ENCODE results near the gene TNP1.

TNP1 gene

DNA sequence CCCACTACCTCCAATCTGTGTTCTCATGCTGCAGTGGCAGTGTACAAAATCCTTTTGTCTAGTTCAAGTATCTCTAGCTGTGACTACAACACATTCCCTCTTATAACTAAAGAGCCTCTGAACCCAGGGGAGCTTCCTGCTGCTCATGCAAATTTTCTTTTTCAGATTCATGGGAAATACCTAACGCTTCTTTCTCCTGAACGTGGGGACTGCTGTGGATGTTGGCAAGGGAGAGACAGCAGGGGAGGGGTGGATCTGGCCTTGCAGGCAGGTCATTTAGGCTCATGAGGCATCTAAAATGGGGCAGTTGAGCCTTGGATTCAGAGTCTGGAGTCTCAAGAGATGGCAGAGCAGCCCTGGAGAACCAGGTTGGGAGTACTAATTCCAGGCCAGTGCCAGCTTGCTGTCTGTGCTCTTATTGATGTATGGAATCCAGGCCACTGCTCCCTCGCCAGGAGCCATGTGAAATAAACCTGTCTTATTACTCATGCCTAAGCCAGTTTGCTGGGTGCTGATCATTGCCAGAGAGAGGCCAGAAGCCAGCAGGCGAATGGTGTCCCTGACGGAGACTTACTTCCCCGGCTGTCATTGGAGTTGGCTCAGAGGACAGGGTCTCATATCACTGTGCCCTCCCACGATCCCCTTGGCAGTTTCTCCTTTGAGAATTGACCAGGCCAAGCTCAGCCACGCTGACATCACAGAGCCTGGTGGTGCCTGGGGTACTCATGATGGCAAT lies 29.2 kb upstream of the TNP1 start:
- POLR2A ChIA-PET: no interaction called here
- no peaks in the 10 kb centered on the region for H3K9me3 ChIP-seq (ENCODE audit: control insufficient read depth, insufficient read depth, low read depth, low read length)
- CTCF ChIA-PET: no interaction called here
- TF ChIP-seq REPIN1 (tag by site-specific recombination; IDR thresholded peaks at IDR 0.05; ENCODE audit: low read depth) (no peak), ZNF610 (tag by site-specific recombination; IDR thresholded peaks at IDR 0.05; ENCODE audit: borderline replicate concordance) (no peak), ZBTB17 (tag by site-specific recombination; IDR thresholded peaks at IDR 0.05) (no peak), ZNF404 (tag by site-specific recombination; IDR thresholded peaks at IDR 0.05) (no peak), ZNF132 (tag by site-specific recombination; IDR thresholded peaks at IDR 0.05; ENCODE audit: borderline replicate concordance) (no peak), ZBTB48 (tag by site-specific recombination; IDR thresholded peaks at IDR 0.05) (no peak), ZNF266 (tag by site-specific recombination; IDR thresholded peaks at IDR 0.05; ENCODE audit: low read depth) (no peak)
- TF ChIP-seq, protein P1, sequence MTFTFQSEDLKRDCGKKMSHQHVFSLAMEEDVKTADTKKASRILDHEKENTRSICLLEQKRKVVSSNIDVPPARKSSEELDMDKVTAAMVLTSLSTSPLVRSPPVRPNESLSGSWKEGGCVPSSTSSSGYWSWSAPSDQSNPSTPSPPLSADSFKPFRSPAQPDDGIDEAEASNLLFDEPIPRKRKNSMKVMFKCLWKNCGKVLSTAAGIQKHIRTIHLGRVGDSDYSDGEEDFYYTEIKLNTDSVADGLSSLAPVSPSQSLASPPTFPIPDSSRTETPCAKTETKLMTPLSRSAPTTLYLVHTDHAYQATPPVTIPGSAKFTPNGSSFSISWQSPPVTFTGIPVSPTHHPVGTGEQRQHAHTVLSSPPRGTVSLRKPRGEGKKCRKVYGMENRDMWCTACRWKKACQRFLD (tag by site-specific recombination; IDR thresholded peaks at IDR 0.05): no peak
- TF ChIP-seq, protein P2, sequence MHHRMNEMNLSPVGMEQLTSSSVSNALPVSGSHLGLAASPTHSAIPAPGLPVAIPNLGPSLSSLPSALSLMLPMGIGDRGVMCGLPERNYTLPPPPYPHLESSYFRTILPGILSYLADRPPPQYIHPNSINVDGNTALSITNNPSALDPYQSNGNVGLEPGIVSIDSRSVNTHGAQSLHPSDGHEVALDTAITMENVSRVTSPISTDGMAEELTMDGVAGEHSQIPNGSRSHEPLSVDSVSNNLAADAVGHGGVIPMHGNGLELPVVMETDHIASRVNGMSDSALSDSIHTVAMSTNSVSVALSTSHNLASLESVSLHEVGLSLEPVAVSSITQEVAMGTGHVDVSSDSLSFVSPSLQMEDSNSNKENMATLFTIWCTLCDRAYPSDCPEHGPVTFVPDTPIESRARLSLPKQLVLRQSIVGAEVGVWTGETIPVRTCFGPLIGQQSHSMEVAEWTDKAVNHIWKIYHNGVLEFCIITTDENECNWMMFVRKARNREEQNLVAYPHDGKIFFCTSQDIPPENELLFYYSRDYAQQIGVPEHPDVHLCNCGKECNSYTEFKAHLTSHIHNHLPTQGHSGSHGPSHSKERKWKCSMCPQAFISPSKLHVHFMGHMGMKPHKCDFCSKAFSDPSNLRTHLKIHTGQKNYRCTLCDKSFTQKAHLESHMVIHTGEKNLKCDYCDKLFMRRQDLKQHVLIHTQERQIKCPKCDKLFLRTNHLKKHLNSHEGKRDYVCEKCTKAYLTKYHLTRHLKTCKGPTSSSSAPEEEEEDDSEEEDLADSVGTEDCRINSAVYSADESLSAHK (tag by site-specific recombination; IDR thresholded peaks at IDR 0.05): no peak
- no peak overlapping the region for H3K4me3 ChIP-seq (ENCODE audit: low read depth, low read length)
- H3K4me1 ChIP-seq (ENCODE audit: control insufficient read depth, insufficient read depth, low read length): no peaks in the 10 kb centered on the region
- H3K27ac ChIP-seq (ENCODE audit: extremely low read depth, low read depth, low read length): no peak overlapping the region
- no peaks in the 10 kb centered on the region for H3K36me3 ChIP-seq (ENCODE audit: control insufficient read depth in 2 of 2, insufficient read depth in 1 of 2, low read length in 2 of 2)

DNA sequence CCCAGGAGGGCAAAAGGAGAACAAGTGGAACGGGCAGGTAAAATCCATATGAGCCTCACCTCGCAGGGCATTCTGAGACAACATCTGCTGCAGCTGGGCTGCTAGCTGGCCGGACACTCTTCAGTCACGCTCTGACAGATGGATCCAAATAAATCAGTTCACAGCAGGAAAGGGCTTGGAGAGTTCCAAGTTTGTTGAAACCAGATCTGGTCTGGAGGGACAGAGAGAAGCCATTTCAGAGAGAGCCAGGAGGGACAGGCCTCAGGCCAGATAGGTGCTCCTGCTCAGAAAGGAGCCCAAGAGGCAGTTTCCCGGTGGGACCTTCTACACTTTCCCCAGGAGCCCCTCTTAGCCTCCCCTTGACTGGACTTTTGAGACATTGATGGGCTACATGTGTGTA lies 28.2 kb upstream of the TNP1 start:
- CTCF ChIA-PET: no interaction called here
- Histone ChIP-seq H3K4me1 (ENCODE audit: control insufficient read depth, insufficient read depth, low read length) (no peaks in the 10 kb centered on the region), H3K36me3 (ENCODE audit: control insufficient read depth in 2 of 2, insufficient read depth in 1 of 2, low read length in 2 of 2) (no peaks in the 10 kb centered on the region), H3K9me3 (ENCODE audit: control insufficient read depth, insufficient read depth, low read depth, low read length) (no peaks in the 10 kb centered on the region), H3K27ac (ENCODE audit: extremely low read depth, low read depth, low read length) (no peak overlapping the region), H3K4me3 (ENCODE audit: low read depth, low read length) (no peak overlapping the region)
- no peak for TF ChIP-seq SCRT2 (tag by site-specific recombination; IDR thresholded peaks at IDR 0.05)
- no peak for TF ChIP-seq KLF7 (tag by site-specific recombination; IDR thresholded peaks at IDR 0.05; ENCODE audit: borderline replicate concordance)
- TF ChIP-seq ZNF132 (tag by site-specific recombination; IDR thresholded peaks at IDR 0.05; ENCODE audit: borderline replicate concordance): no peak
- TF ChIP-seq ZNF670 (tag by site-specific recombination; IDR thresholded peaks at IDR 0.05; ENCODE audit: low read depth): no peak
- no peak for TF ChIP-seq ZSCAN16 (tag by site-specific recombination; IDR thresholded peaks at IDR 0.05)
- TF ChIP-seq, protein P3, sequence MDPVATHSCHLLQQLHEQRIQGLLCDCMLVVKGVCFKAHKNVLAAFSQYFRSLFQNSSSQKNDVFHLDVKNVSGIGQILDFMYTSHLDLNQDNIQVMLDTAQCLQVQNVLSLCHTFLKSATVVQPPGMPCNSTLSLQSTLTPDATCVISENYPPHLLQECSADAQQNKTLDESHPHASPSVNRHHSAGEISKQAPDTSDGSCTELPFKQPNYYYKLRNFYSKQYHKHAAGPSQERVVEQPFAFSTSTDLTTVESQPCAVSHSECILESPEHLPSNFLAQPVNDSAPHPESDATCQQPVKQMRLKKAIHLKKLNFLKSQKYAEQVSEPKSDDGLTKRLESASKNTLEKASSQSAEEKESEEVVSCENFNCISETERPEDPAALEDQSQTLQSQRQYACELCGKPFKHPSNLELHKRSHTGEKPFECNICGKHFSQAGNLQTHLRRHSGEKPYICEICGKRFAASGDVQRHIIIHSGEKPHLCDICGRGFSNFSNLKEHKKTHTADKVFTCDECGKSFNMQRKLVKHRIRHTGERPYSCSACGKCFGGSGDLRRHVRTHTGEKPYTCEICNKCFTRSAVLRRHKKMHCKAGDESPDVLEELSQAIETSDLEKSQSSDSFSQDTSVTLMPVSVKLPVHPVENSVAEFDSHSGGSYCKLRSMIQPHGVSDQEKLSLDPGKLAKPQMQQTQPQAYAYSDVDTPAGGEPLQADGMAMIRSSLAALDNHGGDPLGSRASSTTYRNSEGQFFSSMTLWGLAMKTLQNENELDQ (tag by site-specific recombination; IDR thresholded peaks at IDR 0.05; ENCODE audit: low read depth): no peak
- TF ChIP-seq ZNF654 (tag by site-specific recombination; IDR thresholded peaks at IDR 0.05; ENCODE audit: low read depth): no peak
- TF ChIP-seq ZBTB20 (tag by site-specific recombination; IDR thresholded peaks at IDR 0.05): no peak
- TF ChIP-seq, protein P2 (tag by site-specific recombination; IDR thresholded peaks at IDR 0.05): no peak
- TF ChIP-seq GLIS2 (tag by site-specific recombination; IDR thresholded peaks at IDR 0.05): no peak
- TF ChIP-seq, protein P4, sequence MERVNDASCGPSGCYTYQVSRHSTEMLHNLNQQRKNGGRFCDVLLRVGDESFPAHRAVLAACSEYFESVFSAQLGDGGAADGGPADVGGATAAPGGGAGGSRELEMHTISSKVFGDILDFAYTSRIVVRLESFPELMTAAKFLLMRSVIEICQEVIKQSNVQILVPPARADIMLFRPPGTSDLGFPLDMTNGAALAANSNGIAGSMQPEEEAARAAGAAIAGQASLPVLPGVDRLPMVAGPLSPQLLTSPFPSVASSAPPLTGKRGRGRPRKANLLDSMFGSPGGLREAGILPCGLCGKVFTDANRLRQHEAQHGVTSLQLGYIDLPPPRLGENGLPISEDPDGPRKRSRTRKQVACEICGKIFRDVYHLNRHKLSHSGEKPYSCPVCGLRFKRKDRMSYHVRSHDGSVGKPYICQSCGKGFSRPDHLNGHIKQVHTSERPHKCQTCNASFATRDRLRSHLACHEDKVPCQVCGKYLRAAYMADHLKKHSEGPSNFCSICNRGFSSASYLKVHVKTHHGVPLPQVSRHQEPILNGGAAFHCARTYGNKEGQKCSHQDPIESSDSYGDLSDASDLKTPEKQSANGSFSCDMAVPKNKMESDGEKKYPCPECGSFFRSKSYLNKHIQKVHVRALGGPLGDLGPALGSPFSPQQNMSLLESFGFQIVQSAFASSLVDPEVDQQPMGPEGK (tag by site-specific recombination; IDR thresholded peaks at IDR 0.05): no peak
- POLR2A ChIA-PET: no interaction called here

All from HEK293 (cell line).